Activated CD8-positive, alpha-beta memory T cell treated with anti-CD3 and anti-CD28 coated beads for 4 hours (primary cell): ENCODE data around the gene ALG14.
"Not testable (repeated sequence)": the region's sequence is repeated elsewhere in the genome, so short reads cannot be mapped to it uniquely, and the experiment has no call there.

Source experiments
- DNase-seq, 2 donors: peaks; one replicate each; pipeline ENCODE4 v3.0.0-alpha.2; 2020; ENCODE audit warnings: low read depth in 2 of 2

ALG14 gene

GRCh38 chr1:95086949-95087533, 14.3 kb upstream of the ALG14 start:
- no peak for DNase-seq

- DNase-seq: no peak
These were observed 12.6 kb upstream of the ALG14 start for GRCh38 chr1:95085376-95085775.

GRCh38 chr1:95084317-95085176, 11.8 kb upstream of the ALG14 start:
- DNase-seq: no peak

- no peak for DNase-seq
These were observed 8.1 kb upstream of the ALG14 start for GRCh38 chr1:95080879-95081278.

GRCh38 chr1:95080446-95080845, 7.7 kb upstream of the ALG14 start:
- no peak for DNase-seq

- no peak for DNase-seq
These were observed 3.3 kb upstream of the ALG14 start for GRCh38 chr1:95076034-95076433.

- DNase-seq: no peak
These were observed 695 bp upstream of the ALG14 start for GRCh38 chr1:95073446-95073845.

GRCh38 chr1:95072117-95072516, 634 bp downstream of the ALG14 start:
- DNase-seq: no peak

GRCh38 chr1:95071539-95071938, 1.2 kb downstream of the ALG14 start:
- no peak for DNase-seq

GRCh38 chr1:95069710-95070093, 3.0 kb downstream of the ALG14 start:
- DNase-seq: no peak

GRCh38 chr1:95068956-95069709, 3.6 kb downstream of the ALG14 start:
- DNase-seq: no peak

GRCh38 chr1:95067568-95067967, 5.2 kb downstream of the ALG14 start:
- no peak for DNase-seq

- no peak for DNase-seq
These were observed 5.7 kb downstream of the ALG14 start for GRCh38 chr1:95067062-95067461.

- DNase-seq: no peak
These were observed 11.2 kb downstream of the ALG14 start for GRCh38 chr1:95061445-95062006.

GRCh38 chr1:95058974-95059373, 13.8 kb downstream of the ALG14 start:
- DNase-seq: no peak

GRCh38 chr1:95057351-95057750, 15.4 kb downstream of the ALG14 start:
- no peak for DNase-seq

- no peak for DNase-seq
These were observed 22.8 kb downstream of the ALG14 start for GRCh38 chr1:95049935-95050334.

GRCh38 chr1:95048317-95048716, 24.4 kb downstream of the ALG14 start:
- DNase-seq: no peak

- DNase-seq: not testable (repeated sequence)
These were observed 25.1 kb downstream of the ALG14 start for GRCh38 chr1:95047624-95048023.

- no peak for DNase-seq
These were observed 26.4 kb downstream of the ALG14 start for GRCh38 chr1:95046359-95046758.

- peak; percentile 55 to 58 for DNase-seq
These were observed 29.4 kb downstream of the ALG14 start for GRCh38 chr1:95043141-95043980.
